DMS 273 (cell line): ENCODE data around the gene LZTS2.
"Not testable (repeated sequence)": the region's sequence is repeated elsewhere in the genome, so short reads cannot be mapped to it uniquely, and the experiment has no call there.

Experiments used
- DNase-seq: peaks from one replicate; lab custom pipeline; 2025; ENCODE audit not compliant: unreplicated experiment; lab: John Stamatoyannopoulos, UW

The LZTS2 gene, protein sequence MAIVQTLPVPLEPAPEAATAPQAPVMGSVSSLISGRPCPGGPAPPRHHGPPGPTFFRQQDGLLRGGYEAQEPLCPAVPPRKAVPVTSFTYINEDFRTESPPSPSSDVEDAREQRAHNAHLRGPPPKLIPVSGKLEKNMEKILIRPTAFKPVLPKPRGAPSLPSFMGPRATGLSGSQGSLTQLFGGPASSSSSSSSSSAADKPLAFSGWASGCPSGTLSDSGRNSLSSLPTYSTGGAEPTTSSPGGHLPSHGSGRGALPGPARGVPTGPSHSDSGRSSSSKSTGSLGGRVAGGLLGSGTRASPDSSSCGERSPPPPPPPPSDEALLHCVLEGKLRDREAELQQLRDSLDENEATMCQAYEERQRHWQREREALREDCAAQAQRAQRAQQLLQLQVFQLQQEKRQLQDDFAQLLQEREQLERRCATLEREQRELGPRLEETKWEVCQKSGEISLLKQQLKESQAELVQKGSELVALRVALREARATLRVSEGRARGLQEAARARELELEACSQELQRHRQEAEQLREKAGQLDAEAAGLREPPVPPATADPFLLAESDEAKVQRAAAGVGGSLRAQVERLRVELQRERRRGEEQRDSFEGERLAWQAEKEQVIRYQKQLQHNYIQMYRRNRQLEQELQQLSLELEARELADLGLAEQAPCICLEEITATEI

DNA sequence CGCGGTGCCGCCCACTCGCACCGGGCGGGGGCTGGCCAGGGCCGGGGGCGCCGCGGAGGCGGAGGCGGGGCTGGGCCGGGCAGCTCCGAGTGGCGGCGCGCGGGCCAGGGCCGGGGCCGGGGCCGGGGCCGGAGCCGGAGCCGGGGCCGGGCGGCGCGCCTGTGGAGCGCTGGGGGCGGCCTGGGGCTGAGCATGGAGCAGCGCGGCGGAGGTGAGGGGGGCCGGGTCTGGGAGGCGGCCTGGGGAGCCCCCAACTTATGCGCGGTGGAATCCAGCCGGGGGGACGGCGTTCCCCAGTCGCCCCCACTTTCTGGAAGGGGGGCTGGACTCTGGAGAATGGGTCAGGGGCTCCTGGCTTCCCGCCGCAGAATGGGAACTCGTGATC, at the start of gene LZTS2:
Gene LZTS2 (plus strand): TSS at position 67 of the 385 bp plus-strand sequence. CDS start 2,731 bp downstream, outside the sequence.
- no peak for DNase-seq

DNA sequence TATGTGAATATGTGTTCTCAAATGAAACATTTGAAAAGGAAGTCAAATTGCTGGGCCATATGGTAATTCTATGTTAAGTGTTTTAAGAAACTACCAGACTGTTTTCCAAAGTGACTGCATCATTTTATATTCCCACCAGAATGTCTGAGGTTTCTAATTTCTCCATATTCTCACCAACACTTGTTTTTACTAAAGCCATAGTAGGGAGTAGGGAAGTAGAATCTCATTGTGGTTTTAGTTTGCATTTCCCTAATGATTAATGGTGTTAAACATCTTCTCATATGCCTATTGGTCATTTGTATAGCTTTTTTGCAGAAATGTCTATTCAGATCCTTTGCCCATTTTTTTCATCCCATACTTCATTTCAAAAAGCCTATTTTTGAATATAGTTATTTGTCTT, 39.4 kb upstream of the LZTS2 start:
- no peak for DNase-seq

DNA sequence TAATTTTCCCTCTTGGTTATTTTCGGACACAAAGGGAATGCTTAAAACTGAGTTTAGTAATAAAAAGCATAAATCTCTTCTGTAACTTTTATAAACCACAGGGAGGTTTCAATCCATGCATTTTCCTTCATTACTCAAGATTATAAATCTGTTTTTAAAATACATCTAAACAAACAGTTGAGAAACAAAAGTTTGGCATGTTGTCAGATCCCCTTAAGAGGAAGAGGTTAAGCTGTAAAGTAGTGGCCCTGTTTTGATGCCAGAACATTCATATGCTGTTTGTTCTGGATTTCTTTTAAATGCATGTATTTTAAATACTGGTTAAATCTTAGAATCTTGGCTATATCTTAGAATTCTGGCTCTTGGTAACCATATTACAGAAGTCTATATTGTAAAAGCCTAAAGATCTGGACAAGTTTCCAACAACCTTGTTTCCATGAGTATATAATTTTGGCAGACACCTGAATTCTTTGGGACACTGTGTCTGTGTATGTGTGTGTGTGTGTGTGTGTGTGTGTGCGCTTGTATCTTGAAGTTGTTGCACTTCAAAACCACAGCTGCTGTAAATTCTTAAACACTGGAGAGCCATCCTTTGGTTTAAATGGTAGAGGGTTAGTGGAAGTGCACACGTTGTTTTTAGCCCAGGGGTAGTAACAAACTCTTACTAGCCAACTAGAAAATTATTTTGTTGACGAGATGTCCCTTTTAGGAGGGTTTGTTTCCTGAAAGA, 37.1 kb upstream of the LZTS2 start:
- DNase-seq = no peak

DNA sequence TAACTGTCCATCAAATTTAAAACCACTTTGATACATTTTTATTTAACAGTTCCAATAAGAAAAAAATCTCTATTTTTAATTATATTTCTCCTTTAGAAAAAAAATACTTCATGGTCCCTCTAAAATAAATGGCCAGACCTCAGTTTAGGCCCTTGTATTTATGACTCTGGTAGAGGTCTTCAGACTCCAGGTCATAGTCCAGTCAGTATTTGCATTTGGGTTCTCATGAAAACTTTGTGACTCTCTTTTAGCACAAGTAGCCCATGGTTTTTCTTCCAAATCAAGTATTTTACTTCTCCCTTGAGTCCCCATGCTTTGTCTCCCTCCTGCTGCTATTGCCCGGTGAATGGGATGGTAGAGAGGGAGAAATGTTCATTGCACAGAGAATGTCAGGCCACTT, 35.8 kb upstream of the LZTS2 start:
- no peak for DNase-seq

DNA sequence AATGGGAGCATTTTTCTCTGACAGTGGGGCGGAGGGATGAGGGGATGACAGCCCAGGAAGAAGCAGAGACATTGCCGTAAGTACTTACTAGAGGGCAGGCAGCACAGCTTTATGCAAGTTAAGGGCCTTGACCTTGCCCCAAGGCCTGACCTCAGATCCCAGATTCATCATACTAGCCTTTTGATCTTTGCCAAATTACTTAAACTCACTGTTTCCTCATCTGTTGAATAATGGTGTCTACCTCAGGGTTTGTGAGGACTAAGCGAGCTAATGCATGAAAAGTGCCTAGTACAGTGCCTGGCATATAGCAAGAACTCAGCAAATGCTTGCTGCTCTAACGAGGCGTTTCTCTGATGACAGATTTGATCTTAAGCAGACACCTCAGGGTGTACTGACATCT, 33.8 kb upstream of the LZTS2 start:
- no peak for DNase-seq

DNA sequence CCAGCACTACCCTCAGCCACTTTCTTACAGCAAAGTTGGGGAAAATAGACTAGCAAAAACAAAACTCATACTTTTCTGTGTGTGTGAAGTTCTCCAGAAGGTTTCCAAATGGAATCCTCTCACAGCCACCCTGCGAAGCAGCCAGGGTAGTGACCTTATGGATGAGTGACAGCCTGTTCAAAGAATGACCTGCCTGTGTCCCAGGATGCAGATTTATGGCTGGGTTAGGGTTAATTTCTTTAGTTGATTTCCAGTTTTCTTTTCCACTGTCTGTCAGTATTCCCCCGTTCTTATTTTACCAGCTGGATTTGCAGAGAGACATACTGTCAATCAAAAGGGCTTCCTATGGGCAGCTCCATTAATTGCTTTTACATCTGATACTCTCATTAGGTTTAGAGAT, 32.7 kb upstream of the LZTS2 start:
- DNase-seq = no peak

DNA sequence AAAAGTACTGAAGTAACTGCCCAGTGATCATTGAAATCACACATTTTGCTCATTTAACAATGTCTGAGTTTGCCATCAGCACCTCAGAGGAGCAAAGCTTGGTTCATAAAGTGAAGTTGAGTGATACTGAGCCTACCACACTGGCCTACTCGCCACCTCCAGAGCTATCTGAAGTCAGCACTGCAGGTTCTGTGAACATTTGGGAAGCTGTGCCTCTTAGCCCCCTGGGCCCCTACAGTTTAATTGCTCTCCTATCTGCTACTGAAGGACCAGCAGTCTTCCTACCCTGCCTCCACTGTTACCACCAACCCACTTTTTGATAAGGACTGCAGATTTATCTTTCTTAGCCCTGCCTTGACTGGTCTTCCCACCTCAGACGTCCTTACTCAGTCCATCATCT, 32.3 kb upstream of the LZTS2 start:
- no peak for DNase-seq

DNA sequence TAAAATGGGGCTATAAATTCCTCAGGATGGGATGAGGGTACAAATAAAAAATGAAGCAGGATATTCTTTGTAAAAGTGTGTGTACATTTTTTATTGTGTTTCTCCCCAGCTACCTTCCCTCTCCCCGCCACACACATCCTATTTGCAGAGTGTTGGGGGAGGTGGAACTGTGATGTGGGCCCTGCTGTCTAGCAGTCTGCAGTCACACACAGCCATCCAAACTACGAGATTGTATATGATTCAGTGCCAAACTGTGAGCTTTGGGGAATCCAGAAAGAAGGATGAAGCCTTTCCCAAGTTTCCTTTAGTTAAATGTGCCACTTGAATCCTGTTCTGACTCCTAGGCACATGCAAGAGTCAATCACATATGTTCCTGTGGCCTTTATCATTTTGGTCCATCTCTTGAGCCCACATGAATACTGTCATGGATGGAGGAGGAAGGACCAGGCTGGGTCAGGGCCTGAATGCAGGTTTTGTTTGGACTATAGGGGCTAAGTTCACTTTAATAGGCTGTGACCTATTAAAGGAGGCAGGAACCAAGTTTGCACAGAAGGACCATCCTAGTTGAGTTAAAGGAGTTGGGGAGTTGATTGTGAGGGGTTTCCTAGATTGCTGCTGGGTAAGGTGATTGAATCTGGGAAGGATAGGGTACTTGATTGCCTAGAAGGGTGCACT, 31.4 kb upstream of the LZTS2 start:
- DNase-seq = no peak

DNA sequence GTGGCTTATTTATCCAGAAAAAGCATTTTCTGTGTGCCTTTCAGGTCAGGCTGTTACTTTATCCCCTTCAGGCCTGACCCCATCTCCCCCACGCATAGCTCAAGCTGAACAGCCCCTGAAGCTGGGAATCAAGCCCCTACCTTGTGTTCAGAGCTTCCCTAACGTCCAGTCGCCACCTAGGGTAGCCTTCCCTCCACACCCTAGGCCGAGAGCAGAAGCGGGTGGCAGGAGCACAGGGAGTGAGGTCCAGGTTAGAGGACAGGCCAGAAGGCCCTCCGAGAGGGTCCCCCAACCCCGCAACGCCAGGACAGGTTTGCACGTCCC, 30.8 kb upstream of the LZTS2 start:
- DNase-seq = no peak

DNA sequence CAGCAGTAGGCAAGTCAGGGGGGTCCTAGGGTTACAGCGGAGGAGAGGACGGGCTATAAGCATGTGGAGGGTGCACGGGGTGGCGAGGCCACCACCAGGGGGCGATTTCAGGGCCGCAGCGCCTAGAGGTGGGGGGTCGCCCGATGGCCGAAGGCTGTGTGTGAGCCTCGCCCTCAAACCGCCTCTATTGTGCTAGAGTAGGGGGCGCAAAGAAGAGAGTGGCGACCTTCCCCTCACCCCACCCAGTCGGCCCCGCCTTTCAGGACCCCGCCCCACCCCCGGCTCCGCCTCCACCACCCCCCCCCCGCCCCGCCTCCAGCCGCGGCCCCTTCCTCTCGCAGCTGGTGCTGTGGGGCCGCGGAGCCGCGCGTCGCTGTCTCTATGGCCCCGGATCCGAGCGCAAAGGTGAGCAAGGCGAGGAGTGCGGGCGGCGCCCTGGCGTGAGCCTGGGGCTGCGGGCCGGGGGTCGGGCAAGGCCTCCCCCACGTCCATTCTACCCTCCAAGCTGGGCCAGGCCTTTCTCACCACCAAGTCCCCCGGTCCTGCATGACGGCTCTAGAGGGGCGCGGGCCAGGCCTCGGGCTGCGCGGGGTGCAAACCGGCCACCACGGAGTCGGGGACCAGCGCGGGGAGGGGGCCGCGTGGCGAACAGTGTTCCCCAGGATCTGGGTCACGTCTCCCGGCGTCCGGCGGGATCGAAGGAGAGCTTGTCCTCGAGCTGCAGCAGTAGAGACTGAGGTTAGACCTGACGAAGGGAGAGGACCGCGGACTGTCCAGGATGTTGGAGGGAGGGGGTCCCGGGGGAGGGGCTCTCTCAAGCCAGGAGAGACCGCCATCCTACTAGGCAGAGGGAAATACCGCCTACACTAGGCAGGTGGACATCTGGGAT, 30.2 kb upstream of the LZTS2 start, which contains the start of gene SEMA4G:
Gene SEMA4G (plus strand): TSS at position 318 of the 889 bp plus-strand sequence. CDS start 3,409 bp downstream, outside the sequence.
- DNase-seq = peak; percentile 73

DNA sequence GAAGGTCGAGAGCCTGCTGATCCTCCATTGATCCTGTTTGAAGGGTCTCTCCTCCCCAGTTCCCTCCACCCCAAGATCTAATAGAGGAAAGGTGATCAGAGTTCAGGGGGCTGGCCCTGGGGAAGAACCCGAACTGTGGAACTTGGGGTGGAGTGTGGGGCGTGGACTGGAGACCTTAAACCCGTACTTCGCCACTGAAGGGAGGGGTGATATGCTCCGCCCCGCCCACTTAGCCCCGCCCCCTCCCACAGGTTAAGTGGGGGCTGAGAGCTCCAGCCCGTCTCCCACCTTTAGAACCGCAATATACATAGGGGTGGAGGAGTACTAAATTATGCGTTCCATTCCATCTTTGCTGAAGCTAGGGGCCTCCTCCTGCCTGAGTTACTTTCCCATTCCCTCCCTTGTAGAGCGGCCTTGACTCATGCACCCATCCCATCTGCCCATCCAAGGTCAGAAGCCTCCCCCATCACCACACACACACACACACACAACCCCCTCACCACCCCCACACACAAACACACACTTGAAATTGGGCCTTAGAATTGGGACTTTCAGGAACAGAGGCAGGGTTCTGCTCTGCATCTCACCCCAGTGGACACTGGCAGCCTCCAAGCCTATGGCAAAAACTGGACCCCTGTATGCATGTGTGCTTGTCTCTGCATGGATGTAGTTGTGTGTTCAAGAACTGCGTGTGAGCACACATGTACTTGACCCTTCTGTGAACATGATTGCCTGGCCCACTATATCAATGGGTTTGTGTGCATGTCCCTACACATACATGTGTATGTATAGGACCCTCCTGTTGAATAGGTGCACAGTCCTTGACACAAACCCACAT, 29.3 kb upstream of the LZTS2 start:
- DNase-seq = no peak

DNA sequence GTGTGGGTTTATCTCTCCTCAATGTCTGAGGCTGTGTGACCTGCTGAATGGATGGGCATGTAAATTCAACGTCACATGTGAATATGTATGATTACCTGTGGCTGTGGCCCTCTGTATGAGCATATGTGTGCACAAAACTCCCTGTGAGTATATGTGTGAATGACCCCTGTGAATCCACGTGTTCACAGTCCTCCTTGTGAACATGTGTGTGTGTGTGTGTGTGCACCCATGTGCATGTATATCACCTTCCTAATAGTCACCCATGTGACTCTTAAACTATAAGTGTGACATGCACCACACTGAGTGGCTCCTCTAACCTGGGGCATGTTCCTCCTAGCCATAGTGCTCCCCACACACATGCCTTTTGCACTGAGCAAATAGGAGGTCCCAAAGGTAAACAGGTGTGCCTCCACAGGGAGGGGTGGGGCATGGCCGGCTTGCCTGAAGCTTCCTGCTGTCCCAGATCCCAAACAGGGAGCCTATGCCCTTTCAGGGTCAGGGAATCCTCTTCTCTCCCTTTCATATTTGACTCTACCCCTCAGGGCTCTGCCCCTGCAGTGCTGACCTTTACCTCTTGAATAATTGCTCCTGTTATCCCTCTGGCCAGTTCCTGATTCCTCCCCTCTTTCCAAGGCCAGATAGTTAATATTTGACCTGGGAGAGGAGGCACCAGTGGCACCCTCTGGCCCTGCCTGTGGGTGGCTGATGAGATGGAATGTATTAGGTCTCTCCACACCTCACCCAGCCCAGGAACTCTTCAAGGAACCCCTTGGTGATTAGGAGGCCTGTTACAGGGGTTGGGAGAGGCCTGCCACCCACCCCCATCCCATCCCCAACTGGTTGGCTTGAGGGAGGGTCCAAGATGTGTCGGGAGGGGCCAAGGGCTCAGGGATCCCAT, 28.4 kb upstream of the LZTS2 start:
- no peak for DNase-seq

DNA sequence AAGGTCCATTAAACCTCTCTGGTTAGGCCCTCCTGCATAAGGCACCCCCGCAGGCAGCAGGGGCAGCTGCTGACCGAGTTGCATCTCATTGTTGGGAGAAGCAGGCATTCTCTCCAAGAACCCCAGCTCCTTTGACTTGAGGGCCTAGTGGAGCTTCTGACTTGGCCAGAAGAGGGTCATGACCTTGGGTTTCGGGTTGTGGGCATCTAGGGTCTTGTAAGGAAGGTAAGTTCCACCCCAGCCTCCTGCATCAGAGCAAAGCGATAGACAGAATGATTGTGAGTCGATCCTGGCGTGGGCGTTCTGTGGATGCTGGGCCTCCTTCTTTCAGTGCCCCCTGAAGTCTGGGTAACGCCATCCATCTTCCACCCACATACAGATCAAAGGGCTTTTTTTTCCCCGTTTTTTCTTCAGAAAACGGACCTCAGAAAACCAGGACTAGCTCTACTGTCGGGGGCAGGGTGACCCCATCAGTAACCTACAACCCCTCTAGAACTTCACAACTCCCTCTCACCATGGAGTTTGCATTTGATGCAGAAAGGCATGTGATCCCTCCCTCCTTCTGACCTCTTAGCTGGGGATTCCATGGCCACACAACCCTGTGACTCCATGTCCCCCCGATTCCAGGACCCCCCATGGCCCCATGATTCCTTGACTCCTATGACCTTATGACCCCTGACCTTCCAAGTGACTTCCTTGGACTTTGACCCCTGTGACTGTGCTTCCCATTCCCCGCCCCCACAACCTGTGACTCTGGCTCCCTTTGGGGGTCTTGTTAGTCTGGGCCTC, 27.3 kb upstream of the LZTS2 start:
- DNase-seq = no peak

DNA sequence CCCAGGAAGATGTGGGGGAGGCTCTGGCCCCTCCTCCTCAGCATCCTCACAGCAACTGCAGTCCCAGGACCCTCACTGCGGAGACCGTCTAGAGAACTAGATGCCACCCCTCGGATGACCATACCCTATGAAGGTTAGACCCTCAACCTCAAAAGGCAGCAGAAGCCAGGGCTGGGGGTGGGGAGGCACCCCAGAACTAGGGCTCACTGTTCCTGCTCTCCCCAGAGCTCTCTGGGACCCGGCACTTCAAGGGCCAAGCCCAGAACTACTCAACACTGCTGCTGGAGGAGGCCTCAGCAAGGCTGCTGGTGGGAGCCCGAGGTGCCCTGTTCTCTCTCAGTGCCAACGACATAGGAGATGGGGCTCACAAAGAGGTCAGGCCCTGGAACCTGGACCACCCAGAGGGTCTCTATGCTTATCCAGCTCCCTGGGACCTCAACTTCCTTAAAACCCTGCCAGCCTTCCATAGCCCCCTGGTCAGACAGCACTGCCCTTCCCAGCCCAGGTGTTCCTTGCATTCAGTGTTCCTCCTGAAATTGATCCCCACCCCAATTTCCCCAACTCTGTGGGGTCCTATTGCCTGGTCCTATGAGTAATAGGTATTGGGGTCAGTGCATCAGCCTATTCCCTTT, 26.6 kb upstream of the LZTS2 start:
- DNase-seq = no peak

DNA sequence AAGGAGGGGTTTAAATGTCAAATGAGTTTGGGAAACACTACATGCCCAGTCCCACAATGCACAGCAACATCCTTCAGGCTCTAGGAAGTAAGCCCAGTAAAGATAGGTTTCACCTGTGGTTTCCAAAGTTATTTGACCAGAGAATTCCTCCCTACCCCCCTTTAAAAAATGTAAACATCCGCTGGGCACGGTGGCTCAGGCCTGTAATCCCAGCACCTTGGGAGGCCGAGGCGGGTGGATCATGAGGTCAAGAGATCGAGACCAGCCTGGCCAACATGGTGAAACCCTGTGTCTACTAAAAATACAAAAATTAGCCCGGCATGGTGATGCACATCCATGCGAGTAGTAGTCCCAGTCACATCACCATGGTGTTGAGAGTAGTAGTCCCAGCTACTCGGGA, 24.2 kb upstream of the LZTS2 start:
- not testable (repeated sequence) for DNase-seq

DNA sequence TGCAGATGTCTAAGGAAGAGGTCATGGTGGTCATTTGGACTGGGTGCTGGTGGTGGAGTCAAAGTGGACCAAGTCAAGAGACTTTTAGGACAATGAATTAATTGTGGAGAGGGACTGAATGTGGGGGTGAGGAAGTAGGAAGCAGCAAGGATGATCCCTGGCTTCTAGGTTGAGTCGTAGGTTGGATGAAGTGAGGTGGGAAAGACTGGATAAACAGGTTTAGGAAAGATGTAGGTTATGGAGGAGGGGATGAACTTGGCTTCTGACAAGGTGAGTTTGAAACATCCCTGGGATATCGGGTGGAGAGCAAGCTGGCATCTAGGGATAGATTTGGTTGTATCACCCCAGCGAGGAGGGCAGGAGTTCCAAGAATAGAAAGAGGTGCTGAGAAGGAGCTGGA, 22.7 kb upstream of the LZTS2 start:
- DNase-seq = no peak

DNA sequence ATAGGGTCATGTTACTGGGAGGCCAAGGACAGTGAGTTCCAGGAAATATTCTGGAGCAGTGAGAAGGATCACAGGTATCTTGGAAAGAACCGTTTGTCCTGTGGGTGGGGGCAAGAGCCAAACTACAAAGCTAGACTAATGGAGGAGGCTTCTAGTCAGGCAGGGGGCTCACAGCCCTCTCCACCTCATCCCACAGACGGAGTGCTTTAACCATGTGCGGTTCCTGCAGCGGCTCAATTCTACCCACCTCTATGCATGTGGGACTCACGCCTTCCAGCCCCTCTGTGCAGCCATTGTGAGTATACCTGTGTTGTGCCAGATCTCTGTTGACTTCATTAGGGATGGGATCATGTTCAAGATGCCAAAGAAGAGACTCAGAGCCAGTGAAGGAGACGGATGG, 22.2 kb upstream of the LZTS2 start:
- DNase-seq = no peak
